ACHN (cell line): Measurements from ENCODE around the gene TNFAIP8L3.
"Not testable (repeated sequence)": the region's sequence is repeated elsewhere in the genome, so short reads cannot be mapped to it uniquely, and the experiment has no call there.

ENCODE experiments used
- DNase-seq: peaks from one replicate; pipeline ENCODE4 v3.0.0-alpha.2; 2015
- in situ Hi-C: cut with HindIII; loops from 2 replicates; pipeline ENCODE4 v1.10.0; 2017; ENCODE audit warnings: low sequenced_read_pairs, low pct_ligation_motif_present, low pct_unique_long_range_greater_than_20kb

TNFAIP8L3 gene

DNA sequence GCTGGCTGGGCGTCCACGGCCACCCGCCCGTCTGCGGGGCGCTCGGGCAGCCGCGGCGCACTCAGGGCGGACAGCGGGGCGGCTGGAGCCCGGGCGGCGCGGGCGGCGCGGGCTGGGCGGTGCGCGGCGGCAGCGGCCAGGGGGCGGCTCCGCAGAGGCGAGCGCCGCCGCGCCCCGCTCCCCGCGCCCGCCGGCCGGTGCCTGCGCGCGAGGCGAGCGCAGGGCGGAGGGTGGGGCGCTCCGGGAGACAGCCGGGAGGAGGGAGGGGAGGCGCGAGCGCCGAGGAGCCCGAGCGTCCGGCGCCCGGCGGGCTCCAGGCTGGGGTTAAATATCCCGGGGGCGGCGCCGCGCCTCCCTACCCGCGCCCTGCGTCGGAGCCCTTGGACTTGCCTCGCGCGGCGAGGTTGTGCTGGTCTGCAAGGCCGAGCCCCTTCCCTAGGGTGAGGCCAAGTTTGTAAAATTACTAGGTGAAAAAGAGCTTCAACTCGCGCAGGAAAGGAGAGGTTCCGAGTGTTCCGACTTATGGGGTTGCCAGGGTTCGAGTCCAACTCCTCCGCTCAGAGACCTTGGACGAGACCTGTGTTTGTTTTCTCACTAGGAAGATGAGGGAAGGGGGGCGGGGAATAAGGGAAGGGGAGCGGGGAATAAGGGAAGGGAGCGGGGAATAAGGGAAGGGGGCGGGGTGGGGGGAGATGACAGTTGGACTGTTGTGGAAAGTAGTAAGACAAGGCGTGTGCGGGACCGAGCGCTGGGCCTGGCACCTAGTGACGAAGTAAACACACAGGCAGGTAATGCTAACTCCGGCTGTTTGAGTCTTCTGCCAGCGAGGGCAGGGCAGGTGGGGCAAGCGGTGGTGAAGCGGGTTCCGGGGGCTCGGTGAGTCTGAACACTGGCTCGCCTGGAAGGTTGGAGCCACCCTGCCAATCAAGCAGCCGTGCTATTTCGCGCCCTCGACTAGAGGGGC lies at the start of gene TNFAIP8L3:
TSS of gene TNFAIP8L3 (minus strand) at position 301 of the 964 bp plus-strand sequence. CDS start 311 bp downstream, outside the sequence.
- DNase-seq = no peak
- in situ Hi-C loops = no loop called here

DNA sequence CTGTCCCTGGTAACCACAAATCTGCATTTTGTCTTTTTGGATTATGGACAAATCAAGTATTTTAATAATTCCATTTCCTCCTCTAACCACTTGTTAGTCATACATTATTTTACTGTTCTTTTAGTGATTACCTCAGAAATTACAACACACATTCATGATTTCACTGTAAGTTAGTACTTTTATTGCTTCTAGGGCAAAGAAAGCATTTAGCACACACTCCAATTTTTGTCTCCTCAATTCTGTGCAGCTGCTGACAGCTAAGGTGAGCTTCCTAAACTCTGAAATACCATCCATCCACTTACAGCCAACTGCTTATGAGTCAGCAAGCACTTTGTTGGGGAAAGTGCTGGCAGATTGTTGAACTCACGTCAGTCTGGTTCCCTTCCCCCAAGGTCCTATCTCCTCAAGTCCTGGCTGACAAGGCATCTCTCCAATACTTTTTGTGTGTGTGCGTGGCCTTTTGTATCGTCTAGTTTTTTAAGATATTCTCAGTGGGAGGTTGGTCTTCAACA lies 49.4 kb upstream of the TNFAIP8L3 start:
- in situ Hi-C loops = no loop called here
- DNase-seq = peak; percentile 5

DNA sequence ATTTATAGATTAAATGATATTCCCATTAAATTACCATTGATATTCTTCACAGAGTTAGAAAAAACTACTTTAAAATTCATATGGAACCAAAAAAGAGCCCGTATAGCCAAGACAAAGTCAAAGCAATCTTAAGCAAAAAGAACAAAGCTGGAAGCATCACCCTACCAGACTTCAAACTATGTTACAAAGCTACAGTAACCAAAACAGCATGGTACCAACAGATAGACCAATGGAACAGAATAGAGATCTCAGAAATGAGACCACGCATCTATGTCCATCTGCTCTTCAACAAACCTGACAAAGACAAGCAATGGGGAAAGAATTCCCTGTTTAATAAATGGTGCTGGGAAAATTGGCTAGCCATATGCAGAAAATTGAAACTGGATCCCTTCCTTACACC lies 45.6 kb upstream of the TNFAIP8L3 start:
- in situ Hi-C loops, DNase-seq: not testable (repeated sequence)

DNA sequence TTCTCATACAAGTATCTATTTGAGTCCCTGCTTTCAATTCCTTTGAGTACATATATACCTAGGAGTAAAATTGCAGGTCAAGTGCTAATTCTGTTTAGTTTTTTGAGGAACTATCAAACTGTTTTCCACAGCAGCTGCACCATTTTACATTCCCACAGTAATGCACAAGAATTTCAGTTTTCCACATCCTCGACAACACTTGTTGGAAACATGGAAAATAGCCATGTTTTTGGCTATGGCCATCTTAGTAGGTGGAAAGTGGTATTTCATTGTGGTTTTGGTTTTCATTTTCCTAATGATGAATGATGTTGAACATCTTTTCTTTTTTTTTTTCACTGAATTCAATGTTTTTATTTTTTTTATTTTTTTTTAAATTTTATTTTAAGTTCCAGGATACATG lies 44.4 kb upstream of the TNFAIP8L3 start:
- DNase-seq = no peak
- in situ Hi-C loops = no loop called here

DNA sequence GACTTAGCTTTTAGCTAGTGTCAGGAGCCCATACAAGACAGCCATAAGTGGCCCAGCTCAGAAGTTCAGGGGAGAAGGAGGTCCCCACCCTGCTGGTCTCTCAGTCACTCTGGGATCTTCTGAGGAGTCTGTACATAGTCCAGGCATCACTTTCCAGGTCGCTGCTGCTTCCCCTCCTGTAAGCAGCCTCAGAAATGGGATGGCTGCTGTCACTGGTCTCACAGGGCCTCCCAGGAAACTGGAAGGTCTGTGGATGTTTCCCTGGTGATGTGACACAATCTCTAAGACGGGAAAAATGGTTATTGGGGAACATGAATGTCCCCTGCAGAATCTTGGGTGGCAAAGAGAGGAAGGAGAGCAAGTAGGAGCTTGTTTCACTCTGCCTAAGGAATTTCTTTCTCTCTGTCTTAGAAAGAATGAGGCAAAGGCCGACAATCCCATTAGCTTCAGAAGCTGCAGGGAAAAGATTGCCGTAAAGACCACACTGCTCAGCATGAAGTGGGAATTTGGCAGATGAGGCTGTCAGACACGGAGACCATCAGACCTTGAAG lies 43.2 kb upstream of the TNFAIP8L3 start:
- in situ Hi-C loops = no loop called here
- DNase-seq = no peak

DNA sequence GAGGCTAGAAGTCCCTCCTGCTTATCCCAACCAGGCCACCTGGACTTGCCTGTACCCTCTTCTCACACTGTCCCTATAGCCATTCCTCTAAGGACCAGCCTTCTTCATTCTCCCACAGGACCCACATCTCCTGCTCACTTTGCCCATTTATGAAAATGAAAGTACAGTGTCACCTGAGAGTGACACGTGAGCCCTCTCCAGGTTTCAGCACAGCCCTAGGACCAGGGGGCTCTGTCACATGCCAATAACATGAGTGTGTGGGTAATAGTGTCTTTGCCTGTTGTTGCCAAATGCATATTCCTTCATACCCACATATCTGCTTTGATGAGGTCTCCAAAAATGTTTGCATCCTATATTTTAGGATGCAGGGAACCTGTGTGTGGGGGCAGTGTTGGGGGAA lies 42.3 kb upstream of the TNFAIP8L3 start:
- no peak for DNase-seq
- in situ Hi-C loops = no loop called here

DNA sequence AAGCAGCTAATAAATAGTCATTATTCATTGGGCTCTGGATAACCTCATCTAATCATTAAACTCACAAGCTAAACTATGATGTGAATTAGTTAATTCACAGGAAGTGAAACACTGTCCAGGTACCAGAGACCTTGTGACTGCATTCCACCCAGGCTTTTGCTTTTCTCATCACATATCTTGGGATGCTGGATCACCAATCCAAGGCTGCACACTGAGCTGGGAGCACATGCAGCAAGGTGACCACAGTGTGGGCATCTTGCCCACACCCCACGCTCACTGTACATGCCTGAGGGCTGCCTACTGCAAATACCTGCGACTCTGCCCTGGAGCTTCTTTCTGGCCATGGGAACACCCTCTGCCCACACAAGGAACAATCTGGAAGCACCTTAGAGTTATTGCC lies 40.6 kb upstream of the TNFAIP8L3 start:
- no peak for DNase-seq
- in situ Hi-C loops = no loop called here

DNA sequence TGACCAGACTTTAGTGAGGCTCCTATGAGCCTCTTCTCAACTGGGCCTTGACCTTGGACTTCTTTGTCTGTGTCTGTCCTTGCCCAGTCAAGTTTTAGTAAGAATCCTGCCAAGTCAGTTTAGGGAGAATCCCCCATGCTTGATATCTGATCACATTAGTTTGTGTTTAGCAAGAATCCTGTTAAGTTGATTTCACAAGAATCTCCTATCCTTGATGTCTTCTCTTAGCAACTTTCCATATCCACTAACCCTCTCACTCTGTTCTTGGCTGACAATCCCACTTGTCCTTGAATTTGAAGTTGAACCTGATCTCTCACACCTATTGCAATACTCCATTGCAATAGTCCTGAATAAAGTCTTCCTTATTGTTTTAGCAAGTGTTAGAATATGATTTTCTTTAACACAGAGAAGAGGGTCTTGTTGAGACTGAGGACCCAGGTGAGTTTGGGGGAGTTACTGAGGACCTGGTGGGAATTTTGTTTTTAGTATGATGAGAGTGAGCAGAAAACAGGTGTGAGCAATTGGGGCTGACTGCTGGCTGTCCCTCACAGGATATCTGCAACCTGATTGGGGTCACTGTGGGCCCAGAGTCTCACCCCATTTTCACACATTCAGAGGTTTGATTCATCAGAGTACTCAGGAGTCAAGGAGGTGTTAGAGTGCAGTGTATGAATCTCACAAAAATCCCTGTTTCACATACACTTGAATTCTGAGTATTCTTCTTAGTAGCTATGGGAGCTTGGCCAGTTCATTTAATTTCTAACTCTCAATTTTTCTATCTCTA lies 39.9 kb upstream of the TNFAIP8L3 start:
- no peak for DNase-seq
- in situ Hi-C loops = no loop called here

DNA sequence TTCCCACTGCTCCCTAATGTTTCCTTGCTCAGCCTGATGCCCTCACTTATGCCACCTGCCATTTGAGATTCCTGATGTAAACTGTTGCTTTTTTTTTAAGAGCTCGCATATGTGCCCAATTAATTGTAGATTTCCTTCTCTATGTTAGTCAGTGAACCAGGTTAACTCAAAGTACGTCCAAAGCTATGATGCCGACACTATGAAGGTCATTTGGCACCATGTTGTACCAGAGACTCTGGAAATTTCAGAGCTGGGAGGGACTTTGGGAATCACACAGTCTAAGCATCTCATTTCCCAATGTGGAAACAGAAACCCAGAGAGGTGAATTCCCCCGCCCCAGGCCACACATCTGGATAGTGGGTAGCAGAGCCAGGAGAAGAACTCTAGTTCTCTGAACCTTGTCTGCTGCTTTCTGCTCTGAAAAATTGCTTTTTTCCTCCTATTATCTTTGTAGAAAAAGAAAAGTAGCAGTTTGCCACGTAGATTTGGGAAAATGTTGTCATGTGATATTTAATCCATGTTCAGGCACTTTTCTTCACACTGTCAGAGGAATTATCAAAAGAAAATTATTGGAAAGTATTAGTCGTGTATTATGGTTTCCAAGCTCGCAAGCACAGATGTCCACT lies 38.5 kb upstream of the TNFAIP8L3 start:
- in situ Hi-C loops = no loop called here
- DNase-seq = no peak

DNA sequence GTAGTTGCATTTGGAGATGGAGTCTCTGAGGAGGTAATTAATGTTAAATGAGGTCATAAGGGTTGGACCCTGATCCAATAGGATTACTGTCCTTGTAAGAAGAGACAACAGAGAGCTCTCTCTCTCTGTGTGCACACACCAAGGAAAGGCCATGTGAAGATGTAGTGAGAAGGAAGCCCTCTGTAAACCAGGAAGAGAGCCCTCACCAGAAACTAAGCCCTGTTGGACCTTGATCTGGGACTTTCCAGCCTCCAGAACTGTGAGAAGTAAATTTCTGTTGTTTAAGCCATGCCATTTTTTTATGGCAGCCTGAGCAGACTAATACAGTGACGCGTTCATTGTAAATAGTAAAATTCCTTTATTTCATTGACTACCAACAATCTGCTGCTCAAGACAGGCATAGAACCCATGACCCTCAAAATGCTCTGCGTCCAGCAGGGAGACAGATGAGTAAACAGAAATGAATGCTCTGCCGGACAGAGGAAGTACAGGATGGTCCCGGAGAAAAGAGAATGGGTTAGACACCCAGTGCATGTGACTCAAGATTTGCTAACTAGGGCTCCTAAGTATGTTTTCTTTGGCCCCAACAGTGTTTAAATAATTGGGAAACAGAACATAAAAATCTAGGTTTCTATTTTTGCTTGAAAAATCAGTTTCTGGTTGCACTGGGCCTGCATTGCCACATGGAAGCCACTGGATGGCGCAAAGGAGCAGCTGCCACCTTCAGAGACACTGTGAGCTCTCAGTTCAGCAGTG lies 37.9 kb upstream of the TNFAIP8L3 start:
- peak; percentile 39 for DNase-seq
- in situ Hi-C loops = no loop called here

DNA sequence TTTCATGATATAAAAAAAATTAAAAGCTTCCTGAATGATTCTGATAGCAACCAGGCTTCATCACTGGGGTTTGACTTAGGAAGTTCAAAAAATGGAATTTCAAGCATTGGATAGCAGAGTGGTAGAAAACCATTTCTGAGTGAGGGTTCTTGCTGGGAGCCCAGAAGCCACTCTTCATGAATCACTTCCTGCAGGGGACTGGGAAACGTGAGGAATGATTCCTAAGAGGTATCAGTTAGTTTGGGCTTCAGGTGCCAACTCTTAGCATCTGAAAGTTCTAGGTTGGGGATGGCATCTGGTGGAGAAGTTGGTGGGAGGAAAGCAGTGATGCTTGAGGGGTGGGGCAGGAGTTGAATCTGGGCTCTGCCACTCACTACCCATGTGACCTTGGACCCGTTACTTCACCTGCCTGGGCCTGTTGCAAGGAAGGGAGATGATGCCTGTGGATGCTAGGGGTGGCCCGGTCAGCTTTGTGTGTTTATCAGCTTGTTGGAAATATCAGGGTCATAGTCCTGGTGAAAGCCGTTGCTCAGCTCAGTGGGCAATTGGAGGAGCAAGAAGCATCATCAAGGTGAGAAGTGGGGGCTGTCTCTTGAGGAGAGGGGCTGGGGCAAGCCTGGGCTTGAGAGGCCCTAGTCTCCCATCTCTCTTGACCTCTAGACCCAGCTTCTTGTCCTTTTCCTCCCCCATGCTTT lies 37.0 kb upstream of the TNFAIP8L3 start:
- no peak for DNase-seq
- in situ Hi-C loops = no loop called here

DNA sequence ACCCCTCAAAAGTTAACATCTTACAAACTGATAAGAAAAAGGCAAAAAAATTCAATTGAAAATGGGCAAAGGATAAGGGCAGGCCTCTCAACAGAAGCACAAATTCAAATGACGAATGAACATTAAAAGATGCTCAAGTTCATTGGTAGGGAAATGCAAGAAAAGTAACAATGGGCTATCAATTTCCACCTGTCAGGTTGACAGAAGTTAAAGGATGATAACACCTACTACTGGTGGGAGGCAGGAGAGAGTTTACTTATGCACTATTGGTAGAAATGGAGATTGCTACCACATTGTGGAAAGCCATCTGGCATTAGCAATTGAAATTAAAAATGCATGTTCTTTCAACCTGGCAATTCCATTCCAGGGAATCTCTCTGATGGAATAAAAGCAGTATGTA lies 35.6 kb upstream of the TNFAIP8L3 start:
- no peak for DNase-seq
- in situ Hi-C loops = no loop called here

DNA sequence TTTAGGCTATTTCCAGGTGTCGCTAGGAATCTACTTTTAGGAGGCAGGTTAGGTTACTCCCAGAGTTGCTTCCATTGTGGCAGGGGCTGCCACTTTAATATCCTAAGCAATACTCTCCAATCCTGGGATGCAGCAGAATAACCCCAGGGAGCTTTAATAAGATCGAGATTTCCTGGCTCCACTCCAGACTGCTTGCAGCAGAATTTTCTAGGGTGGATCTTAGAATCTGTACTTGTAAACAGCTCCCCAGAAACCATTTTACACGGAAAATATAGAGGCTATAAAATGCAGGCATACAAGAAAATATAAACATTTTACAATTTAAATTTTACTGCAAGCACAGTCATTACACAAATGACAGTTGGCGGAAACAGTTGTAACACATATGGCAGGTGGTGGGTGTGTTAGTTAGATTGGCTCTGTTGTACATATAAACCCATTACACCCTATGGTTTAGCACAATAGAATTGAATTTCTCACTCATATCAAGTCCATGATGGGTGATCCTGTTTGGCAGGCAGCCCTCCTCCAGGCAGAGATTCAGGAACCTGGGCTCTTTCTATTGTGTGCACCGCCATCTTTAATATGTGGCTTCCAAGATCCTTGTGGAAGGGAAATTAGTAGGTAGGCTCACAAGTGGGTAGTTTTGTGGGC lies 35.0 kb upstream of the TNFAIP8L3 start:
- DNase-seq = no peak
- in situ Hi-C loops = no loop called here

DNA sequence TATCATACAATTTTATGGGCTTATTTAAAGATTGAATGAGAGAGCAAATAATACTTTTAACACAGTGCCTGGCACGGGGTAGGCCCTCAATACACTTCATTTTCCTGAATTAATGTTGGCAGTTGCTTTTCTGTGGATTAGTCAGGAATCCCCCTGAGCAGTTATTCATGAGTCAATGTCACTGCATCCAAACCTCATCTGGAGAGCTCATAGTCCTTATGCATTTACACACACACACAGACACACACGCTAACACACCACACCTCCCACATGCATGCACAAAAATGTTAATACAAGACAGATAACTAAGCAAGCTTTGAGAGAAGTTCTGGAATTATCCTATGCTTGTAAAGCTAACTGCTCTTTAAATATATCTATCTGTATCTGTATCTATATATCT lies 34.0 kb upstream of the TNFAIP8L3 start:
- in situ Hi-C loops = no loop called here
- no peak for DNase-seq

DNA sequence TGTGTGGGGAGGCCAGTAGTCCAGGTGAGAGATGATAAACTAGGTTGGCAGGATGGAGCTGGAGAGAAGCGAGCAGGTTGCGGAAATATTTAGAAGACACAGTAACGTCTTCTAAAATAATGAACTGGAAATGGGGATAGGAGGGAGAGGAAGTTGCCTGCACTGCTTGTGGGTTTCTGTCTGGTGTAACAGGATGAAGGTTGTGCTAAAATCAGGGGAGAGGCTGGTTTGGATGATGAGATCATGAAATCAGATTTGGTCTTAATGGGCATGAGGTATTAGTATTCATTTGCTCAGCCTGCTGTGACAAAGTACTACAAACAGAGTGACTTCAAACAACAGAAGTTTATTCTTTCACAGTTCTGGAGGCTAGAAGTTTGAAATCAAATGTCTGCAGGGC lies 32.1 kb upstream of the TNFAIP8L3 start:
- DNase-seq = no peak
- in situ Hi-C loops = no loop called here

DNA sequence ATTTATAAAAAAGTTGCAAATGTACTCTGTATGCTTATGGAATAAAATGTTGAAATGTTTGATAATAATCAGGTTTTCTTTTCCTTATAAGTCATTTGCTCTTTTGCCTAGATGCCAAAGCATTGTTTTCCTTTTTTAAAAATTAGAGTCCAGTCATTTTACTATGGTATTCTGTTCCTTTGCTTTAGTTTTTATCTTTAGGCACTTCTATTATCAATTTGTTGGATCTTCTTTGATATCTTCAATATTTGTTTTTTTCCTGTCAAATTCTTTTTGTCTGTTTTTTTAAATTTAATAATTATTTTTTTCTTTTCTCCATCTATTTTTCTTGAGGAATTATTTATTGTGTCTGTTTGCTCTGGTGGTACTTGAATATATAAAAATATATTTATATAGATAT lies 28.3 kb upstream of the TNFAIP8L3 start:
- DNase-seq, in situ Hi-C loops: not testable (repeated sequence)

DNA sequence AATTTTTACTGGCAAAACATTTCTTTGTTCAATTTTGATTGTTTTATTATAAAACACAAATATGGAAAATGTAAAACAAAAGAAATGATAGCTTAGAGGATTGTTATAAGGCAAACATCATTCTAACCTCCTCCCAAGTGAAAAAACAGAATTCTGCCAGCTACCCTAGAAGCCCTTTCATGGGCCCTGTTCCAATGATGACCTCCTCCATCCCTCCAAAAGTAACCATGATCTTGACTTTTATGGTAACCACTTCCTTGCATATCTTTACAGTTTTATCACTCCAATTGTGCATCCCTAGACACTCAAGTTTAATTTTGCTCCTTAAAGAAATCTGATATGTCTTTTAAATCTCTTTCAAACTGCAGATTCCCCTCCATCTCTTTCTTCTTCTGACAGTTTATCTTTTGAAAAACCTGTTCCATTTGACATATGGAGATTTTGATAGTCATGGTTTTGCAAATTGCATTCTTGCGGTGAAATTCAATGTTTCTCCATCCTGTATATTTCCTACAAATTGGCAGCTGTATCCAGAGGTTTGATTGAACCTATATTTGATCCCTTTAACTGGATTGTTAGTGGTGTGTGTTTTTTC lies 27.0 kb upstream of the TNFAIP8L3 start:
- in situ Hi-C loops = no loop called here
- no peak for DNase-seq
